HepG2 (cell line): ENCODE results near the gene HSF4. TPM values are rescaled to one million over a fixed set of nuclear protein-coding genes. Genes with fewer than 3 reads are reported as not detected.

Source experiments
- AGO1 ChIP-seq: fragments of 200-400 bp; formaldehyde crosslinking; IDR thresholded peaks from 2 replicates; pipeline ENCODE4 v1.6.1; 2017; ENCODE audit warnings: mild to moderate bottlenecking, low read depth, low read length, moderate library complexity; ENCODE audit not compliant: poor library complexity, severe bottlenecking
- ASH2L ChIP-seq: fragments of 300-600, 200-600 bp; sonication (generic); IDR thresholded peaks from 2 replicates; pipeline ENCODE4 v1.7.0; 2017; ENCODE audit warnings: low read depth, mild to moderate bottlenecking, moderate library complexity, mixed read lengths, low read length; ENCODE audit not compliant: insufficient read length
- BRCA1 ChIP-seq: sonication (generic); formaldehyde crosslinking; IDR thresholded peaks from 2 replicates; pipeline ENCODE4 v1.4.0; 2020; ENCODE audit warnings: missing genetic modification reagents
- CBFB ChIP-seq: sonication (generic); formaldehyde crosslinking; IDR thresholded peaks from 2 replicates; pipeline ENCODE4 v1.4.0; 2020; ENCODE audit warnings: missing genetic modification reagents
- KLF16 ChIP-seq, 2 experiments: sonication (generic) in 1 of 2; formaldehyde crosslinking in 1 of 2; IDR thresholded peaks; 2 replicates each; pipeline versions ENCODE4 v1.6.1 to v1.8.0; 2016 to 2023; ENCODE audit warnings: missing genetic modification reagents in 2 of 2, missing compliant biosample characterization in 1 of 2
- NFKB2 ChIP-seq: sonication (generic); formaldehyde crosslinking; IDR thresholded peaks from 2 replicates; pipeline ENCODE4 v1.4.0; 2020; ENCODE audit warnings: missing genetic modification reagents, borderline replicate concordance
- RFX5 ChIP-seq: IDR thresholded peaks from 2 replicates; pipeline ENCODE4 v1.6.1; 2011; ENCODE audit warnings: low read depth, low read length, improper control_type of control experiment
- SALL2 ChIP-seq: sonication (generic); formaldehyde crosslinking; IDR thresholded peaks from 2 replicates; pipeline ENCODE4 v1.8.1; 2023; ENCODE audit warnings: mild to moderate bottlenecking, missing genetic modification reagents, inconsistent platforms
- SP1 ChIP-seq, 2 experiments: fragments of 450-650 bp in 1 of 2; sonication (generic) in 1 of 2; formaldehyde crosslinking in 1 of 2; IDR thresholded peaks; 2 replicates each; pipeline versions ENCODE4 v1.4.0 to v1.6.1; 2016 to 2020; ENCODE audit warnings: missing genetic modification reagents in 1 of 2
- SUZ12 ChIP-seq: fragments of 150-350 bp; IDR thresholded peaks from 2 replicates; pipeline ENCODE4 v1.6.1; 2014; ENCODE audit warnings: low read depth, low read length
- U2AF1 ChIP-seq: fragments of 200-400 bp; formaldehyde crosslinking; optimal IDR thresholded peaks from 2 replicates; pipeline ENCODE3; 2017; ENCODE audit warnings: mild to moderate bottlenecking, low read depth, low read length
- ZBTB38 ChIP-seq: sonication (generic); formaldehyde crosslinking; IDR thresholded peaks from 2 replicates; pipeline ENCODE4 v1.5.1; 2020; ENCODE audit warnings: mild to moderate bottlenecking, missing genetic modification reagents
- ZFP1 ChIP-seq: IDR thresholded peaks from 2 replicates; pipeline ENCODE4 v1.6.1; 2016
- ZNF496 ChIP-seq: sonication (generic); formaldehyde crosslinking; IDR thresholded peaks from 2 replicates; pipeline ENCODE4 v1.8.1; 2023; ENCODE audit warnings: mild to moderate bottlenecking, moderate library complexity, missing genetic modification reagents; ENCODE audit not compliant: insufficient replicate concordance
- ZNF549 ChIP-seq: sonication (generic); formaldehyde crosslinking; IDR thresholded peaks from 2 replicates; pipeline ENCODE4 v1.5.0; 2020; ENCODE audit warnings: missing genetic modification reagents
- polyA plus RNA-seq, 8 experiments: library from polyadenylated mRNA; depleted of rRNA in 3 of 8; stranded (reverse) in 7 of 8; unstranded in 1 of 8; fragments of >200 nt; fragmentation: Illumina TruSeq in 4 of 8; extraction: Trizol in 4 of 8; gene quantifications; 2 replicates each; pipeline versions ENCODE4 v1.2.1 to v1.2.3, GENCODE V29; 2011 to 2016; ENCODE audit warnings: low read depth in 4 of 8, missing spikeins in 1 of 8, mixed read lengths in 1 of 8; ENCODE audit not compliant: insufficient read depth in 1 of 8
- total RNA-seq, 5 experiments: library from RNA; depleted of rRNA; stranded (reverse); fragments of >200 nt; fragmentation: Illumina TruSeq; extraction: Trizol; gene quantifications; 2 replicates each; pipeline ENCODE4 v1.2.3, GENCODE V29; 2016; ENCODE audit warnings: low read depth in 1 of 5
- TF ChIP-seq, protein P1 (sequence below), 2 experiments: sonication (generic) in 1 of 2; formaldehyde crosslinking in 1 of 2; IDR thresholded peaks; 2 replicates each; pipeline versions ENCODE4 v1.4.0 to v1.6.1; 2018 to 2020; ENCODE audit warnings: missing genetic modification reagents in 2 of 2, borderline replicate concordance in 1 of 2, low read depth in 1 of 2, mild to moderate bottlenecking in 1 of 2, missing biosample characterization in 1 of 2
- TF ChIP-seq, protein P2 (sequence below): sonication (generic); formaldehyde crosslinking; IDR thresholded peaks from 2 replicates; pipeline ENCODE4 v1.4.0; 2020; ENCODE audit warnings: mild to moderate bottlenecking, low read depth, missing genetic modification reagents
- TF ChIP-seq, protein P3 (sequence below): sonication (generic); formaldehyde crosslinking; IDR thresholded peaks from 2 replicates; pipeline ENCODE4 v1.8.0; 2022; ENCODE audit warnings: mild to moderate bottlenecking, missing genetic modification reagents, borderline replicate concordance
- TF ChIP-seq, protein P4 (sequence below): sonication (generic); formaldehyde crosslinking; IDR thresholded peaks from 2 replicates; pipeline ENCODE4 v1.4.0; 2020; ENCODE audit warnings: missing genetic modification reagents, borderline replicate concordance

Gene HSF4
- total and polyA plus RNA-seq, 2 of the 13 experiments (the other 11 are each of a cell fraction or from before 2014, with no cell fraction given): 3.5 to 16.9 TPM

DNA sequence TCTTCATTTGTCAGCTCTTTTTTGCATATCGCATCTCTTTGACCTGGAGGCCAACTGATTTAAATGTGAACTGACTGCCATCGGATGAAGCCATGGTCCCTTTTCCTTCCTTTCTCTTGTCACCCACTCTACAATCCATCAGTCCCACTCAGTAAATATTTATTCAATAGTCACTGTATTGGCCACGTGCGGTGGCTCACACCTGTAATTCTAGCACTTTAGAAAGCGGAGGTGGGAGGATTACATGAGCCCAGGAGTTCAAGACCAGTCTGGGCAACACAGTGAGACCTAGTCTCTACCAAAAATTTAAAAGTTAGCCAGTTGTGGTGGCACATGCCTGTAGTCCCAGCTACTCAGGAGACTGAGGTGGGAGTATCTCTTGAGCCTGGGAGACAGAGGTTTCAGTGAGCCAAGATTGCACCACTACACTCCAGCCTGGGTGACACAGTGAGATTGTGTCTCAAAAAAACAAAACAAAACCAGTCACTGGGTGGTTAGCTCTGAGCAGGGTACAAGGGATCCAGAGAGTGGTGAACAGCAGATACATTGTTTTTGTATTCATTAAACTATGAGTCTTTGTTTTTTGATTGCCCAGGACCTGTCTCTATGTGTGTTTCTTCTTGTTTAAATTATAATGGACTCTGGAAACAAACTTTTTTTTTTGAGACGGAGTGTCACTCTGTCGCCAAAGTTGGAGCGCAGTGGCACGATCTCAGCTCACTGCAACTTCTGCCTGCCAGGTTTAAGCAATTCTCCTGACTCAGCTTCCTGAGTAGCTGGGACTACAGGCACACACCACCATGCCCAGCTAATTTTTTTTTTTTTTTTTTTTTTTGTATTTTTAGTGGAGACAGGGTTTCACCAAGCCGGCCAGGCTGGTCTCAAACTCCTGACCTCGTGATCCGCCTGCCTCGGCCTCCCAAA is 47.9 kb upstream of the HSF4 start (continued):
- TF ChIP-seq, protein P1, sequence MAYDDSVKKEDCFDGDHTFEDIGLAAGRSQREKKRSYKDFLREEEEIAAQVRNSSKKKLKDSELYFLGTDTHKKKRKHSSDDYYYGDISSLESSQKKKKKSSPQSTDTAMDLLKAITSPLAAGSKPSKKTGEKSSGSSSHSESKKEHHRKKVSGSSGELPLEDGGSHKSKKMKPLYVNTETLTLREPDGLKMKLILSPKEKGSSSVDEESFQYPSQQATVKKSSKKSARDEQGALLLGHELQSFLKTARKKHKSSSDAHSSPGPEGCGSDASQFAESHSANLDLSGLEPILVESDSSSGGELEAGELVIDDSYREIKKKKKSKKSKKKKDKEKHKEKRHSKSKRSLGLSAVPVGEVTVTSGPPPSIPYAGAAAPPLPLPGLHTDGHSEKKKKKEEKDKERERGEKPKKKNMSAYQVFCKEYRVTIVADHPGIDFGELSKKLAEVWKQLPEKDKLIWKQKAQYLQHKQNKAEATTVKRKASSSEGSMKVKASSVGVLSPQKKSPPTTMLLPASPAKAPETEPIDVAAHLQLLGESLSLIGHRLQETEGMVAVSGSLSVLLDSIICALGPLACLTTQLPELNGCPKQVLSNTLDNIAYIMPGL (CRISPR knock-in tag; IDR thresholded peaks at IDR 0.05; ENCODE audit: borderline replicate concordance in 1 of 2, low read depth in 1 of 2): peak in 1 of 2 experiments; percentile 17; a peak in 1 of 4 replicates
- TF ChIP-seq, protein P2, sequence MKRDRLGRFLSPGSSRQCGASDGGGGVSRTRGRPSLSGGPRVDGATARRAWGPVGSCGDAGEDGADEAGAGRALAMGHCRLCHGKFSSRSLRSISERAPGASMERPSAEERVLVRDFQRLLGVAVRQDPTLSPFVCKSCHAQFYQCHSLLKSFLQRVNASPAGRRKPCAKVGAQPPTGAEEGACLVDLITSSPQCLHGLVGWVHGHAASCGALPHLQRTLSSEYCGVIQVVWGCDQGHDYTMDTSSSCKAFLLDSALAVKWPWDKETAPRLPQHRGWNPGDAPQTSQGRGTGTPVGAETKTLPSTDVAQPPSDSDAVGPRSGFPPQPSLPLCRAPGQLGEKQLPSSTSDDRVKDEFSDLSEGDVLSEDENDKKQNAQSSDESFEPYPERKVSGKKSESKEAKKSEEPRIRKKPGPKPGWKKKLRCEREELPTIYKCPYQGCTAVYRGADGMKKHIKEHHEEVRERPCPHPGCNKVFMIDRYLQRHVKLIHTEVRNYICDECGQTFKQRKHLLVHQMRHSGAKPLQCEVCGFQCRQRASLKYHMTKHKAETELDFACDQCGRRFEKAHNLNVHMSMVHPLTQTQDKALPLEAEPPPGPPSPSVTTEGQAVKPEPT (CRISPR knock-in tag): no peak
- no peak for TF ChIP-seq BRCA1 (CRISPR knock-in tag)
- no peak for TF ChIP-seq SALL2 (CRISPR knock-in tag)
- TF ChIP-seq, protein P3, sequence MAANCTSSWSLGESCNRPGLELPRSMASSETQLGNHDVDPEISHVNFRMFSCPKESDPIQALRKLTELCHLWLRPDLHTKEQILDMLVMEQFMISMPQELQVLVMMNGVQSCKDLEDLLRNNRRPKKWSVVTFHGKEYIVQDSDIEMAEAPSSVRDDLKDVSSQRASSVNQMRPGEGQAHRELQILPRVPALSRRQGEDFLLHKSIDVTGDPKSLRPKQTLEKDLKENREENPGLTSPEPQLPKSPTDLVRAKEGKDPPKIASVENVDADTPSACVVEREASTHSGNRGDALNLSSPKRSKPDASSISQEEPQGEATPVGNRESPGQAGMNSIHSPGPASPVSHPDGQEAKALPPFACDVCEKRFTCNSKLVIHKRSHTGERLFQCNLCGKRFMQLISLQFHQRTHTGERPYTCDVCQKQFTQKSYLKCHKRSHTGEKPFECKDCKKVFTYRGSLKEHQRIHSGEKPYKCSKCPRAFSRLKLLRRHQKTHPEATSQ (CRISPR knock-in tag): no peak
- peak; percentile 78 for TF ChIP-seq ZBTB38 (CRISPR knock-in tag)
- no peak for TF ChIP-seq U2AF1
- TF ChIP-seq, protein P4, sequence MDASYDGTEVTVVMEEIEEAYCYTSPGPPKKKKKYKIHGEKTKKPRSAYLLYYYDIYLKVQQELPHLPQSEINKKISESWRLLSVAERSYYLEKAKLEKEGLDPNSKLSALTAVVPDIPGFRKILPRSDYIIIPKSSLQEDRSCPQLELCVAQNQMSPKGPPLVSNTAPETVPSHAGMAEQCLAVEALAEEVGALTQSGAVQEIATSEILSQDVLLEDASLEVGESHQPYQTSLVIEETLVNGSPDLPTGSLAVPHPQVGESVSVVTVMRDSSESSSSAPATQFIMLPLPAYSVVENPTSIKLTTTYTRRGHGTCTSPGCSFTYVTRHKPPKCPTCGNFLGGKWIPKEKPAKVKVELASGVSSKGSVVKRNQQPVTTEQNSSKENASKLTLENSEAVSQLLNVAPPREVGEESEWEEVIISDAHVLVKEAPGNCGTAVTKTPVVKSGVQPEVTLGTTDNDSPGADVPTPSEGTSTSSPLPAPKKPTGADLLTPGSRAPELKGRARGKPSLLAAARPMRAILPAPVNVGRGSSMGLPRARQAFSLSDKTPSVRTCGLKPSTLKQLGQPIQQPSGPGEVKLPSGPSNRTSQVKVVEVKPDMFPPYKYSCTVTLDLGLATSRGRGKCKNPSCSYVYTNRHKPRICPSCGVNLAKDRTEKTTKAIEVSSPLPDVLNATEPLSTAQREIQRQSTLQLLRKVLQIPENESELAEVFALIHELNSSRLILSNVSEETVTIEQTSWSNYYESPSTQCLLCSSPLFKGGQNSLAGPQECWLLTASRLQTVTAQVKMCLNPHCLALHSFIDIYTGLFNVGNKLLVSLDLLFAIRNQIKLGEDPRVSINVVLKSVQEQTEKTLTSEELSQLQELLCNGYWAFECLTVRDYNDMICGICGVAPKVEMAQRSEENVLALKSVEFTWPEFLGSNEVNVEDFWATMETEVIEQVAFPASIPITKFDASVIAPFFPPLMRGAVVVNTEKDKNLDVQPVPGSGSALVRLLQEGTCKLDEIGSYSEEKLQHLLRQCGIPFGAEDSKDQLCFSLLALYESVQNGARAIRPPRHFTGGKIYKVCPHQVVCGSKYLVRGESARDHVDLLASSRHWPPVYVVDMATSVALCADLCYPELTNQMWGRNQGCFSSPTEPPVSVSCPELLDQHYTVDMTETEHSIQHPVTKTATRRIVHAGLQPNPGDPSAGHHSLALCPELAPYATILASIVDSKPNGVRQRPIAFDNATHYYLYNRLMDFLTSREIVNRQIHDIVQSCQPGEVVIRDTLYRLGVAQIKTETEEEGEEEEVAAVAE (CRISPR knock-in tag): peak; percentile 48
- no peak for TF ChIP-seq AGO1
- TF ChIP-seq ZFP1: no peak
- TF ChIP-seq ASH2L: no peak
- no peak for TF ChIP-seq ZNF549 (CRISPR knock-in tag)
- no peak for TF ChIP-seq RFX5
- TF ChIP-seq KLF16 (CRISPR knock-in tag; IDR thresholded peaks at IDR 0.05): peak in 1 of 2 experiments; percentile 23; a peak in 1 of 4 replicates
- no peak for TF ChIP-seq ZNF496 (CRISPR knock-in tag)
- TF ChIP-seq NFKB2: no peak
- no peak for TF ChIP-seq SUZ12
- no peak for TF ChIP-seq CBFB (CRISPR knock-in tag)
- TF ChIP-seq SP1 (IDR thresholded peaks at IDR 0.05): no peak
- TF ChIP-seq SP1 (CRISPR knock-in tag; IDR thresholded peaks at IDR 0.05): no peak
